Kidney epithelial cell (primary cell): ENCODE measurements around the gene TMEM143. TPM values are rescaled to one million over a fixed set of nuclear protein-coding genes. Genes with fewer than 3 reads are reported as not detected.

ENCODE experiments used
- DNase-seq: peaks from one replicate; pipeline ENCODE4 v3.0.0-alpha.2; 2010; ENCODE audit warnings: low read depth
- H3K27me3 ChIP-seq: 2 replicates; pipeline ENCODE4 v1.6.0; 2011; ENCODE audit warnings: low read length; ENCODE audit not compliant: control insufficient read depth, insufficient read depth
- H3K36me3 ChIP-seq: 2 replicates; pipeline ENCODE4 v1.5.1; 2011; ENCODE audit warnings: low read length; ENCODE audit not compliant: control insufficient read depth, insufficient read depth
- H3K4me3 ChIP-seq: 2 replicates; pipeline ENCODE4 v1.5.1; 2011; ENCODE audit warnings: low read depth, mild to moderate bottlenecking, control low read depth, low read length
- CTCF ChIP-seq: IDR thresholded peaks from 2 replicates; pipeline ENCODE4 v1.5.1; 2011; ENCODE audit warnings: mild to moderate bottlenecking, moderate library complexity, low read length, control low read depth, inconsistent platforms; ENCODE audit not compliant: insufficient read depth, poor library complexity, severe bottlenecking
- total RNA-seq: library from RNA; depleted of rRNA; stranded (reverse); fragments of >200 nt; gene quantifications from 2 replicates; pipeline ENCODE4 v1.2.3, GENCODE V29; 2015

TMEM143 gene
- total RNA-seq, 1 donor from 2014 or later: 4.4 TPM

- no peak overlapping the region for H3K4me3 ChIP-seq
- DNase-seq: no peak
- H3K27me3 ChIP-seq: no peaks in the 10 kb centered on the region
- no peaks in the 10 kb centered on the region for H3K36me3 ChIP-seq
- no peak for TF ChIP-seq CTCF
These were observed 25.4 kb downstream of the TMEM143 start for GRCh38 chr19:48338253-48338755.

DNA sequence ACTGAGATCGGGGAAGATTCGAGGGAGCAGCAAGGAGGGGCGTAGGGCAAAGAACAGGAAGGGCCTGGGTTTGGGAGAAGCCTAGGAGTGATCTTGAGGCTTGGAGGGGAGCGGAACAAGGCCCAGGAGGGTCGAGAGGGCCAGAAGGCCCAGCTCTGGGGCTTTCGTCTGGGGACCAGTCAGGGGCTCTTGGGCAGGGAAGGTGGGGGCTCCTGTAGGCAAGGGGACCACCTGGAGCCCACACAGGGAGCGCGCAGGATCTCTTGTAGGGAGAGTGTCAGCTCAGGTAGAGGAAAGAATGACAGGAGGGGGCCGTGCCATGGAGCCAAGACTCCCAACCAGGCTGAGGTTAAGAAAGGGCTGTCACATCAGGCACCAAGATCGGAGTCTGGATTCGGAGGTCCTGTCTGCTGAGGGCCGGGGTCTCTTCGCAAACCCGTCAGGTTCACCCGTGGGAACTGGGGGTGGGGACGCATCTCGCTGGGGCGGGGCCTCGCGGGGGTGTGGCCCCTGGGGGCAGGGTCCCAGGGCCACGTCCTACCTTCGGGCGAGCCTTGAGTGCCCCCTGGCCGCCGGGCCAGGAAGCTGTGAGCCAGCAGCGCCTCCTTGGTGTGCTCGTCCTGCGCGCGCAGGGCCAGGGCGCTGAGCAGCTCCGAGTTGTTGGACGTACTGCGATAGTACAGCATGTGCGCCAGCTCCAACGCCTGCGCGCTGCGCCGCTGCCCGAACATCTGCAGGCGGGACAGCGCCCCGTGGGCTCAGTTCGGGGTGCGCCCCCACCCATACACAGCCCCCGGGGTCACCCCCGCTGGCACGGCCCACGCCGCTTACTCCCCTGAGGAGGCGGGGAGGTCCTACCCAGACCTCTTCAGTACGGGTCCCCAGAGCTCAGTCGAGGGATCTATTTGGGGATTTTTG lies 30.0 kb downstream of the TMEM143 start:
- TF ChIP-seq CTCF: peak; percentile 88
- Histone ChIP-seq H3K4me3 (peak overlapping the region; percentile 51), H3K36me3 (peaks cover 3% of the 10 kb centered on the region), H3K27me3 (no peaks in the 10 kb centered on the region)
- peak; percentile 71 for DNase-seq

DNA sequence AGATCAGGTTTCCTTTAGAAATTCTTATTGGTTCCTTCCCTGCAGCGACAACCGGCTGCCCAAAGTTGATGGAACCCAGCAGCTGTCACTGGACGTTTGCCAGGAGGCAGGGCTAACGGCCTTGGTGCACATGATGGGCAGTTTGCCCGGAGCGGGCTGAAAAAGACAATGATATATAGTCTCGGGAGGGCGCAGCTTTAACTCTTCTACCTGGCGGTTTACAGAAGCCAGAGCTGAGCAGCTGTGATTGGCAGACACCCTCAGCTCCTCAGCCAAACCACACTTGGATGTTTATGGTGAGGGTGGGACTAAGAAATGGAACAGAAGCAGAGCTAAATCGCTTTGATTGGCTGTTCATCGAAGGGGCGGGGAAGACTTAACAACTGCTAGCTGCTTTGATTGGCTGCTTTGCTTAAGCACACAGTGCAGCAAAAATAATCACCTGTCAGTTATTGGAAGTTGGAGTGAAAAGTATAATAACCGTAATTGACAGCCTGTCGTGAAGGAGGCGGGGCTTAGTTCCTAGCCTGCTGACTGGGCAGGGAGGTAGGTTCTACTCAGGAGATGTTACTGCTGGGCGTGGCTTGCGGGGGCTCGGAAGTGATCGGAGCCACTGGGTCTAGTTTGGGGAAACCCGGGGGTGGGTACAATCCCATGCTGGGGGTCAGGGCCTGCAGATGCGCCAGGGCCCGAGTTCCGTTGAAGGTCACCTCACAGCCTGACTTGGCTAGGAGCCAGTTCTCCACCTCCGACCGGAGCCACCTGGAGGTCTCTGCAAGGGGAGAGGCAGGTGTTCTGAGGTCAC lies 30.9 kb downstream of the TMEM143 start:
- Histone ChIP-seq H3K36me3 (peaks cover 3% of the 10 kb centered on the region), H3K27me3 (no peaks in the 10 kb centered on the region), H3K4me3 (peak overlapping the region; percentile 51)
- TF ChIP-seq CTCF: no peak
- peak; percentile 99 for DNase-seq

DNA sequence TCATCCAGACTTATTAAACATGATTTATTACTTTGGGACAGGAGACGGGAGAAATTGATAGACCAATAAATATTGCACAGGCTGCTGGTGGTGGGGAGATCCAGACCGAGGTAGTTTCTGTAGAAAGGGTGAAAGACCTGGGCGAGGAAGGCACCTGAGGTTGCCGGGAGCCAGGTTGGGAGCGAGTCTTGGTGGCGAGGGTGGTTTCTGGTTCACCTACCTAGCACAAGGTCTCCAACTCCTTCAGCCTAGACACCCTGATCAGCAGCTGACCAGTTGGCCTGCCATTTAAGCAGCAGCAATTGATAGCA lies 31.4 kb downstream of the TMEM143 start:
- peak overlapping the region; percentile 16 for H3K4me3 ChIP-seq
- H3K36me3 ChIP-seq: peaks cover 3% of the 10 kb centered on the region
- no peaks in the 10 kb centered on the region for H3K27me3 ChIP-seq
- no peak for DNase-seq
- no peak for TF ChIP-seq CTCF

- no peak for DNase-seq
- Histone ChIP-seq H3K4me3 (peak overlapping the region; percentile 35), H3K36me3 (peaks cover 3% of the 10 kb centered on the region), H3K27me3 (no peaks in the 10 kb centered on the region)
- TF ChIP-seq CTCF: no peak
These were observed 33.6 kb downstream of the TMEM143 start for GRCh38 chr19:48330012-48330681.
